GM21528 (cell line): ENCODE results near the gene UGCG.
"Not testable (repeated sequence)": the region's sequence is repeated elsewhere in the genome, so short reads cannot be mapped to it uniquely, and the experiment has no call there.

Experiments
- ATAC-seq: cut with Tn5 transposase; IDR thresholded peaks from one replicate; pipeline ENCODE4 v1.9.1; 2021; ENCODE audit warnings: mild to moderate bottlenecking, moderate library complexity; ENCODE audit not compliant: unreplicated experiment, low FRiP score

Gene UGCG

GRCh38 chr9:111948109-111948508, 51.5 kb downstream of the UGCG start:
- ATAC-seq: not testable (repeated sequence)

- no peak for ATAC-seq
Observed at GRCh38 chr9:111948951-111949350, 52.3 kb downstream of the UGCG start.

- ATAC-seq: no peak
Observed at GRCh38 chr9:111949919-111950318, 53.3 kb downstream of the UGCG start.

GRCh38 chr9:111952559-111952958, 55.9 kb downstream of the UGCG start:
- no peak for ATAC-seq

GRCh38 chr9:111953444-111953843, 56.8 kb downstream of the UGCG start:
- no peak for ATAC-seq

- no peak for ATAC-seq
Observed at GRCh38 chr9:111955048-111955447, 58.4 kb downstream of the UGCG start.

GRCh38 chr9:111957856-111958631, 61.4 kb downstream of the UGCG start:
- ATAC-seq: no peak

- no peak for ATAC-seq
Observed at GRCh38 chr9:111959468-111960359, 63.1 kb downstream of the UGCG start.

- not testable (repeated sequence) for ATAC-seq
Observed at GRCh38 chr9:111960485-111960884, 63.9 kb downstream of the UGCG start.

GRCh38 chr9:111961009-111961408, 64.4 kb downstream of the UGCG start:
- ATAC-seq: no peak

GRCh38 chr9:111961575-111961974, 65.0 kb downstream of the UGCG start:
- ATAC-seq: no peak

GRCh38 chr9:111962021-111962420, 65.4 kb downstream of the UGCG start:
- ATAC-seq: no peak

GRCh38 chr9:111963995-111964394, 67.4 kb downstream of the UGCG start:
- no peak for ATAC-seq

GRCh38 chr9:111965566-111966019, 69.0 kb downstream of the UGCG start:
- ATAC-seq: peak; percentile 77

GRCh38 chr9:111966124-111966723, 69.6 kb downstream of the UGCG start:
- no peak for ATAC-seq

- ATAC-seq: no peak
Observed at GRCh38 chr9:111966861-111967291, 70.3 kb downstream of the UGCG start.

- ATAC-seq: no peak
Observed at GRCh38 chr9:111967621-111968020, 71.0 kb downstream of the UGCG start.

GRCh38 chr9:111969061-111969460, 72.4 kb downstream of the UGCG start:
- no peak for ATAC-seq

- no peak for ATAC-seq
Observed at GRCh38 chr9:111969622-111970021, 73.0 kb downstream of the UGCG start.

- no peak for ATAC-seq
Observed at GRCh38 chr9:111970827-111971226, 74.2 kb downstream of the UGCG start.

- no peak for ATAC-seq
Observed at GRCh38 chr9:111974092-111974681, 77.6 kb downstream of the UGCG start.
